Psoas muscle (tissue), 8 donors: ENCODE measurements around the gene C5. TPM values are rescaled to one million over a fixed set of nuclear protein-coding genes. Genes with fewer than 3 reads are reported as not detected.

ENCODE experiments used
- ATAC-seq, 4 donors: fragments of 200-7000 bp; cut with Tn5 transposase; one replicate each; pipeline ENCODE4 v1.9.1; 2020; ENCODE audit warnings: moderate library complexity in 3 of 4, mild to moderate bottlenecking in 2 of 4
- DNase-seq, 2 donors: peaks; one replicate each; pipeline ENCODE4 v3.0.0-alpha.2; 2020
- H3K27ac ChIP-seq: fragments of 200-600 bp; one replicate; pipeline ENCODE4 v1.8.0; 2022
- H3K27me3 ChIP-seq, 3 donors: fragments of 200-600 bp in 1 of 3; one replicate each; pipeline versions ENCODE4 v1.6.1 to v1.8.0; 2013 to 2022; ENCODE audit warnings: low read length in 2 of 3, mild to moderate bottlenecking in 2 of 3, moderate library complexity in 1 of 3; ENCODE audit not compliant: insufficient read depth in 3 of 3
- H3K36me3 ChIP-seq, 2 donors: fragments of 200-600 bp in 1 of 2; one replicate each; pipeline versions ENCODE4 v1.6.1 to v1.8.0; 2013 to 2022; ENCODE audit warnings: low read depth in 1 of 2, mild to moderate bottlenecking in 1 of 2, moderate library complexity in 1 of 2; ENCODE audit not compliant: insufficient read depth in 1 of 2
- H3K4me1 ChIP-seq: fragments of 200-600 bp; one replicate; pipeline ENCODE4 v1.8.0; 2022
- H3K4me3 ChIP-seq: fragments of 200-600 bp; one replicate; pipeline ENCODE4 v1.8.0; 2022; ENCODE audit warnings: mild to moderate bottlenecking
- H3K9me3 ChIP-seq: fragments of 200-600 bp; one replicate; pipeline ENCODE4 v1.8.0; 2022
- WGBS, 3 donors: extraction: QIAGEN DNeasy Blood & Tissue Kit; methylation state at CpG; one replicate each; pipeline versions ENCODE4 v1.1.6 to v1.1.7; 2013; 5-methylcytosine and 5-hydroxymethylcytosine counted together
- intact Hi-C, 2 donors: fragments of 100-400 bp; cut with DNase I; formaldehyde crosslinking; loops; one replicate each; pipeline versions ENCODE4 v1.11.0 to v1.14.2; 2022
- polyA plus RNA-seq, 3 donors: library from polyadenylated mRNA; stranded (reverse); fragments of 200-250 nt; gene quantifications; one replicate each; pipeline ENCODE4 v1.2.3, GENCODE V29; 2013
- total RNA-seq, 4 donors: library from RNA; stranded (reverse); fragmentation: NEBNext Ultra II Directional in 2 of 4; extraction: Animal tissue kit (Norgen Biotek cat#: 25700) in 2 of 4; gene quantifications; one replicate each; pipeline versions ENCODE4 v1.2.1 to v1.2.4, GENCODE V29; 2021 to 2023
- TF ChIP-seq, protein P1 (sequence below): fragments of 200-600 bp; IDR thresholded peaks from one replicate; pipeline ENCODE4 v1.8.0; 2022; ENCODE audit warnings: antibody characterized with exemption
- donor health status: healthy with polysubstance abuse.
- donor health status: DM: no; HTN: no; CAD: no; lungs with moderate emphysema.
- donor health status: Bipolar disorder and iron deficiency.
- donor health status: healthy.
- donor health status: DM: yes; HTN: yes; CAD: no.
- donor health status: DM: no; HTN: no; CAD: no.
- donor health status: DM: no; HTN: no; CAD: no.
- donor health status: DM: yes; HTN: yes; CAD: no.

C5 gene
- total and polyA plus RNA-seq, 7 donors, result 0.13 to 1.1 (median 0.39) TPM

DNA sequence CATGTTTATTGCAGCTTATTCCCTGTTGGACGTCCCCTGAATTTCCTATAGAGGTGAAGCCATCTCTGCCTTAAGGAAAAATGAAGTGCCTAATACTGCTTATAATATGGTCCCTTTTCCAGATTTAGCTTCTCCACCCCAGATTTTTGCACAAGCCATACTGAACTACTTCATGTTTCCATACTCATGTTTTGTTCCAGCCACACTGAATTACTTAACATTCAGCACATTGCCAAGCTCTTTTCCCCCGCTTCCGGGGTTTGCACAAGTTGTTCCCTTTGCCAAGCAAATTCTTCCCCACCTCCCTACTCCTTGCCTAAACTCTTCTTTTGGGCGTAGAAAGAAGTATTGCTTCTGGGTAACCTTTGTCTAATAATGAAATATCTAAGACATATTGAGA lies 23.0 kb upstream of the C5 start:
- Histone ChIP-seq H3K4me1 (peaks cover 13% of the 10 kb centered on the region), H3K9me3 (no peaks in the 10 kb centered on the region), H3K4me3 (no peak overlapping the region), H3K27ac (no peak overlapping the region), H3K27me3 (peaks cover 0 to 23% (median 2%) of the 10 kb centered on the region in 3 donors), H3K36me3 (no peaks in the 10 kb centered on the region)
- peak; percentile 27 to 64 for DNase-seq
- 21 to 32% (median 32%) methylated on average over 4 of the region's 4 CpGs for WGBS, 3 donors
- intact Hi-C loops, result loop anchor here in 1 of 2 donors (5.0 kb wide), 1 partner anchor 49 kb away; no protein-coding TSS in a partner anchor
- TF ChIP-seq, protein P1, sequence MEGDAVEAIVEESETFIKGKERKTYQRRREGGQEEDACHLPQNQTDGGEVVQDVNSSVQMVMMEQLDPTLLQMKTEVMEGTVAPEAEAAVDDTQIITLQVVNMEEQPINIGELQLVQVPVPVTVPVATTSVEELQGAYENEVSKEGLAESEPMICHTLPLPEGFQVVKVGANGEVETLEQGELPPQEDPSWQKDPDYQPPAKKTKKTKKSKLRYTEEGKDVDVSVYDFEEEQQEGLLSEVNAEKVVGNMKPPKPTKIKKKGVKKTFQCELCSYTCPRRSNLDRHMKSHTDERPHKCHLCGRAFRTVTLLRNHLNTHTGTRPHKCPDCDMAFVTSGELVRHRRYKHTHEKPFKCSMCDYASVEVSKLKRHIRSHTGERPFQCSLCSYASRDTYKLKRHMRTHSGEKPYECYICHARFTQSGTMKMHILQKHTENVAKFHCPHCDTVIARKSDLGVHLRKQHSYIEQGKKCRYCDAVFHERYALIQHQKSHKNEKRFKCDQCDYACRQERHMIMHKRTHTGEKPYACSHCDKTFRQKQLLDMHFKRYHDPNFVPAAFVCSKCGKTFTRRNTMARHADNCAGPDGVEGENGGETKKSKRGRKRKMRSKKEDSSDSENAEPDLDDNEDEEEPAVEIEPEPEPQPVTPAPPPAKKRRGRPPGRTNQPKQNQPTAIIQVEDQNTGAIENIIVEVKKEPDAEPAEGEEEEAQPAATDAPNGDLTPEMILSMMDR, result no peak
- ATAC-seq, result peak in 2 of 4 donors; percentile 9 to 22

DNA sequence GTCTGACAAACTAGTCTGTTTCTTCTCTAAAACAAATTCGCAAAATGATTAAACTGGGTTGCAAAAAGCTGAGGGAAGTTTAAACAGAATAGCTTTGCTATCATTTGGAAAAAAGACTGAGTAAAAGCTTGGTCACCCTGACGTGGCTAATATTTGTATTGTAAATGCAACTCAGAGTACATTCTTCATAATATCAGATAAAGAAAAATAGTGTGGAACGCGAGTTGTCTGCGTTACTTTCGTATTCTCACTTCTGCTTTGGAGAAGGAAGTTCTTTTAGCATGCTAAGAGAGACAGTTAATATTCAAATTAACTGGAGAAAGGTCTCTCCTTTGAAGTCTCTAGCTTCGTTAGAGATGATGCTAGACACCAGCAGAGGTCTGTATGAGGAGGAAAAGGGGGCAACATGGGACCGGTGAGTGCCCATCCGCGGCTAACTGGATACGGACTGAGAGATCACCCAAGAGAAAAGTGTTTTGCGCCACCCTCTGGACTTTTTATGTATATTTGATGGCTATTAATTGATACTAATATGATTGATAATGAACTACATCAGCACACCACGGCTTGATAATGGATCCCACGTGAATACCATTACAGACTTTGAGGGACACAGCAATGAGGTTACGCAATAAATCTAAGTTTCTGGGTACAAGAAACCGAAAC lies 21.8 kb upstream of the C5 start:
- TF ChIP-seq, protein P1, result no peak
- peaks cover 13% of the 10 kb centered on the region for H3K4me1 ChIP-seq
- no peak overlapping the region for H3K27ac ChIP-seq
- H3K4me3 ChIP-seq, result peak overlapping the region; percentile 50
- WGBS, 3 donors, result 47 to 51% (median 50%) methylated on average over 16 of the region's 16 CpGs
- no peaks in the 10 kb centered on the region for H3K9me3 ChIP-seq
- DNase-seq (no peak), ATAC-seq (no peak)
- no peaks in the 10 kb centered on the region for H3K36me3 ChIP-seq
- H3K27me3 ChIP-seq, result peaks cover 0 to 23% (median 2%) of the 10 kb centered on the region in 3 donors
- intact Hi-C loops, result loop anchor here in 1 of 2 donors (5.0 kb wide), 1 partner anchor 50 kb away; no protein-coding TSS in a partner anchor

DNA sequence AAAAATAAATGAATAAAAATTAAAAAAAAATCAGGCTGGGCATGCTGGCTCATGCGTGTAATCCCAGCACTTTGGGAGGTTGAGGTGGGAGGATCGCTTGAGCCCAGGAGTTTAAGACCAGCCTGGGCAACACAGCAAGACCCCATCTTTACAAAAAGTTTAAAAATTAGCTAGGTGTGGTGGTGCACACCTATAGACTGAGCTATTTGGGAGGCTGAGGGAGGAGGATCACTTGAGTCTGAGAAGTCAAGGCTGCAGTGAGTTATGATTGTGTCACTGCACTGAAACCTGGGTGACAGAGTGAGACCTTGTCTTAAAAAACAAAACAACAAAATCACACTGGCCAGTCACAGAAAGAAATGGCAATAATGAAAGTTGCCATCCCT lies 21.3 kb upstream of the C5 start:
- Histone ChIP-seq H3K4me3 (peak overlapping the region; percentile 50), H3K27ac (no peak overlapping the region), H3K36me3 (no peaks in the 10 kb centered on the region), H3K4me1 (peaks cover 13% of the 10 kb centered on the region), H3K9me3 (no peaks in the 10 kb centered on the region), H3K27me3 (peaks cover 0 to 23% (median 2%) of the 10 kb centered on the region in 3 donors)
- TF ChIP-seq, protein P1, result no peak
- intact Hi-C loops, result loop anchor here in 1 of 2 donors (5.0 kb wide), 1 partner anchor 51 kb away; no protein-coding TSS in a partner anchor
- WGBS, 3 donors, result 96 to 100% (median 96%) methylated on average over 2 of the region's 2 CpGs
- ATAC-seq, result no peak
- DNase-seq, result no peak

DNA sequence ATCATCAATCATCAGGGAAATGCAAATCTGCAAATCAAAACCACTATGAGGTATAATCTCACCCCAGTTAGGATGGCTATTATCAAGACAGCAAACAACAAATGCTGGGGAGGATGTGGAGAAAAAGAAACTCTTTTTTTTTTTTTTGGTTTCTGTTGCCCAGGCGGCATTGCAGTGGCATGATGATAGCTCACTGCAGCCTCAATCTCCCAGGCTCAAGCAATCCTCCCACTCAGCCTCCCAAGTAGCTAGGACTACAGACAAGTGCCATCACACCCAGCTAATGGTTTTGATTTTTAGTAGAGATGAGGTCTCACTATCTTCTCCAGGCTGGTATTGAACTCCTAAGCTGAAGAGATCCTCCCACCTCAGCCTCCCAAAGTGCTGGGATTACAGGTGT lies 19.3 kb upstream of the C5 start:
- no peaks in the 10 kb centered on the region for H3K9me3 ChIP-seq
- H3K27ac ChIP-seq, result no peak overlapping the region
- H3K36me3 ChIP-seq, result no peaks in the 10 kb centered on the region
- 82 to 100% (median 93%) methylated on average over 1 of the region's 1 CpG for WGBS, 3 donors
- H3K27me3 ChIP-seq, result peaks cover 0 to 23% (median 2%) of the 10 kb centered on the region in 3 donors
- no peak overlapping the region for H3K4me3 ChIP-seq
- intact Hi-C loops, result no loop called here
- ATAC-seq (no peak), DNase-seq (no peak)
- peaks cover 12% of the 10 kb centered on the region for H3K4me1 ChIP-seq
- TF ChIP-seq, protein P1, result no peak
